Fibroblast of the conjunctiva (primary cell): Measurements from ENCODE around the gene WWC2.
A peak's percentile ranks its signal among the peaks of the same experiment; 100 is the strongest.

Experiments used
- DNase-seq: peaks from one replicate; pipeline ENCODE4 v3.0.0-alpha.2; 2010; ENCODE audit warnings: low read depth

Gene WWC2

DNA sequence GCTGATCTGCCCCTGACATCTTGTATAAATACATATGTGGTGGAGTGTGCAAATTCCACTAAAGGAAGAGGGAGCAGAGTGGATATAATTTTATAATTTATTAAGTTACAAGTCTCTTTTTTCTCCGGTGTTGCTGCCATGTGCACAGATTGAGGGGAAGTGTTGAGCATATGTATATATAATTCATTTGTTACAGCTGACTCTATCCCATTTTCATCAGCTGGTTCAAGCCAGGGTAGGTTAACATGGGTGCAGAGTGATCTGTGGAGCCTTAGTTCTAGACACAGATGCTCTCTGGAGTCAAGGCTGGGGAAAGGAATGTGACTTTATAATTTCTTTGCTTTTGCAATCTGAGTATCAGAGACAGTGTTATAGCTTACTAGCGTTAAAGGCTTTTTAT is 103.5 kb downstream of the WWC2 start:
- DNase-seq = no peak

DNA sequence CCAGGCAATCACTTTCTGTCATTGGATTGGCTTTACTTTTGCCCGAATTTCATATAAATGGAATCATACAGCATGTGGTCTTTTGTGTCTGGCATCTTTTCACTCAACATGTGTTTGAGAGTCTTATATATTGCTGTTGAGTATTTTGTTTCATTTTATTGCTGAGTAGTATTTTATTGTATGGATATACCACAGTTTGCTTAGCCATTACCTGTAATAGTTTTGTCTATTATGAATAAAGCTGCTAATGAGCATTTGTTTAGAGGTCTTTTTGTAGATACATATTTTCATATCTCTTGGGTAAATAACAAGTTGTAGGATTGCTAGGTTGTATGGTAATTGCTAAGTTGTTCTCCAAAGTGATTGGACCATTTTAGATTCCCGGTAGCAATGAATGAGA is 105.7 kb downstream of the WWC2 start:
- DNase-seq = no peak

DNA sequence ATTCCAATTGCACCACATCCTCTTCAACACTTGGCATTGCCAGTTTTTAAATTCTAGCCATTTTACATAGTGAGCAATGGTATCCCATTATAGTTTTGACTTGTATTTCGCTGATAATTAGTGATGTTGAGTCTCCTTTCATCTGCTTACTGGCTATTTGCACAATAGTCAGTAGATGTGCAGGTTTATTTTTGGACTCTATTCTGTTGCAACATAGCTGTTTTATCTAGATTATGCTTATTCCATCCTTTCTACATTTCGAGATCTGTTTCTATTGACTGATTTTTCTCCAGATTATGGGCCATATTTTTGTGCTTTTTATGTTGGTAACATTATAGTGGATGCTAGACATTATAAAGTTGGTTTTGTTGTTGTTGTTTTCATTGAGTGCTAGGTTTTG is 106.1 kb downstream of the WWC2 start:
- no peak for DNase-seq

DNA sequence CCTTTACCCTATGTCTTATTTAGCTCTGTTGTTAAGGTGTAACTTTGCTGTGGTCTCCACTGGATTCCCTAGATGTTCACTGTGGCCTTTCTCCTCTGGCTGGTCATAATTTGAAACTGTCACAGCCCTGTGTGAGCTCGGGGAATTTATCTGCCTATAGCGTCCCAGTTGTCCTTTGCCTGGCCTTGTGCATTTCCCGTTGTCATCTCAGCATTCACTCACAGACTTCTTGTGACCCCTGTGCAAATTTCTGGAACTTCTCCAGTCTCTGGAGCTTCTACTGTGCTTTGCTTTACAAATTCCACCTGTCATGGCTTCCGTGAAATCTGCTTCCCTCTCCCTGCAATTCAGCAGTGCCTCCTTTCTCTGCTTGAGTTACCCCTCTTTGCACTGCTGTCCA is 106.7 kb downstream of the WWC2 start:
- DNase-seq = no peak

DNA sequence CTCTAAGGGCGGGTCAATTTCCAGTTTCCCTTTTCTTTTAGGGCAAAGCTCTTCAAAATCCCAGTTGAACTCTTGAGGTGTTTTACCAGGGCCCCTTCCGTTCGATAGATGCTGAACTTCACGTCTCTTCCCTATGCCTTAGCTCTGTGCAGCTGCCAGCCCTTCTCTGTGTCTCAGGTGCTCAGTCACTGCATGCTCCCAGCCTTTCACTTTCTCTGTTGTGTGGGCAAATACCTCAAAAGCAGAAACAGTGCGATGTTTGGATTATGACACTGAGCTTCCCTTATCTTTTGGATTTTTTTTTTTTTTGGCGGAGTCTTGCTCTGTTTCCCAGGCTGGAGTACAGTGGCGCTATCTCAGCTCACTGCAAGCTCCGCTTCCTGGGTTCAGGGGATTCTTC is 112.5 kb downstream of the WWC2 start:
- DNase-seq = no peak

DNA sequence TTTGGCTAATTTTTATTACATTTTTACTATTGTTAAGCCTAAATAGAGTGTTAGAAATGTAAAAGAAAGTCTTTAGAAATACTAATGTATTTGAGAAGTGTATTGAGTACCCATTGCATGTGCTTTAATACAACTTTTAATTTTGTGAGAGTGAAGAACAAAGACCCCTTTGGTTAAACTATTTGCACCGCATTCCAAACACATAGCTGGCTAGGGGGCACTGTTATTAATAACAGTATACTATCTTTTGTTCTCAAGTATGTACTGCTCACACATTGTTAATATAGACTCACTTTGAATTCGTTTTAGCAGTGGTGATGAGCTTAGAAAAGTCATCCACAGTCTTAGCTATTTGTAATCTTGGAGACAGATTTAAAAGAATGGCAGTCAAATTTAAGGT is 114.9 kb downstream of the WWC2 start:
- no peak for DNase-seq

DNA sequence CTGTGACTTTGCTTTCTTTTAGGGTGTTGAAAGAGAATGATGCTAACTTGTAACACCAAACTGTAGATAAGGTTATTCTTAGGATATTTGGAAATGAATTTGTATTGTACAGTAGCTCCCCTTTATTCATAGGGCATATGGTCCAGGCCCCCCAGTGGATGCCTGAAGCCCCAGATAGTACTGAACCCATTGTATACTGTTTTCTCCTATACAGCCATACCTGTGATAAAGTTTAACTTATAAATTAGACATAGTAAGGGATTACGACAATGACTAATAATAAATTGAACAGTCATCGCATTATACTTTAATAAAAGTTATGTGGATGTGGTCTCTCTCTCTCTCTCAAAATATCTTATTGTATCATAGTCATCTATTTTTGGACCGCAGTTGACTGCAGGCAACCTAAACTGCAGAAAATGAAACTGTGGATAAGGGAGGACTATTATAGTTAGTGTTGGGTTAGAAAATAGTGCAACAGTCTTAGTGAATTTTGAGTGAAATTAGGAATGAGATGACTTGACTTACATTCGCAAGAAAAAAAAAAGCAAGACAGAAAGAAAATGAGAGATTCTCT is 115.9 kb downstream of the WWC2 start:
- no peak for DNase-seq

DNA sequence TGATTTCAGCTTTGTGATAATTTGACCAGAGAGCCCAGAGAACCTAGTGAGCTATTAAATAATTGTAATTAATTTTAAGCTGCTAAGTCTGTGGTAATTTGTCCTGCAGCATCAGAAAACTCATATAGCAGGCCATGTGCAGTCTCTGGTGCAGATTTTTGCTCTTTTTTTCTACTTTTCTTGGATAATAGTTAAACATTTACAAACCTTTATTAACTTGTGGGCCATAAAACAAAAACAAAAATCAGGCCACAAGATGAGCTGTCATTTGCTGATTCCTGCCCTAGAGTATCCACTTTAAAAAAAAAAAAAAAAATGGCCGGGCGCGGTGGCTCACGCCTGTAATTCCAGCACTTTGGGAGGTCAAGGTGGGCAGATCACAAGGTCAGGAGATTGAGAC is 121.2 kb downstream of the WWC2 start:
- no peak for DNase-seq

DNA sequence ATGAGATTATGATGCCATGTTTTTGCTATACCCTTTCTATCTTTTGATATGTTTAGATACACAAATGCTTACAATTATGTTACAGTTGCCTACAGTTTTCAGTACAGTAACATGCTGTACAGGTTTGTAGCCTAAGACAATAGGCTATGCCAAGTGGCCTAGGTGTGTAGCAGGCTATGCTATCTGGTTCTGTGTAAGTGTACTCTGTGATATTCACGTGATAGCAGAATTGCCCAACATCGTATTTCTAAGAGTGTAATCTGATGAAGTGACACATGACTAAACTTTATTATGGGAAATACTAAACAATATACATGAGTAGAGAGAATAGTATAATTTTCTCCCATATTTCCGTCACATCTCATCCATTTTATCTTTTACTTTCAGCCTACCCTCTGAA is 124.0 kb downstream of the WWC2 start:
- DNase-seq = no peak

DNA sequence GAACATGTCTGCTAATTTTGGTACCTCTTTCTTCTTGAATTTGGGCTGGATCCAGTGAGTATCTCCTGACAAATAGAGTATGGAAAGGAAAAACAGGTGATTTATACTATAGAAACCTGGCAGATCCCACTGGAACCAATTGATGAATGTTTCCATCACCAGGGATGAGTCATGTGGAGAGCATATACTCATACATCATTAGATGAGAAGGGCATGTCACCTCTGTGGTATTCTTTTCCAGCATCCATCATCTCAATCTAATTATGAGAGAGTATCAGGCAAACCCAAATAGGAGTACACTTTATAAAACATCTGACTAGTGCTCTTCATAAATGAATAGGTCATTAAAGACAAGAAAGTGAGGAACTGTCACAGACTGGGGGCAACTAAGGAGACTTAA is 130.3 kb downstream of the WWC2 start:
- peak; percentile 1 for DNase-seq

DNA sequence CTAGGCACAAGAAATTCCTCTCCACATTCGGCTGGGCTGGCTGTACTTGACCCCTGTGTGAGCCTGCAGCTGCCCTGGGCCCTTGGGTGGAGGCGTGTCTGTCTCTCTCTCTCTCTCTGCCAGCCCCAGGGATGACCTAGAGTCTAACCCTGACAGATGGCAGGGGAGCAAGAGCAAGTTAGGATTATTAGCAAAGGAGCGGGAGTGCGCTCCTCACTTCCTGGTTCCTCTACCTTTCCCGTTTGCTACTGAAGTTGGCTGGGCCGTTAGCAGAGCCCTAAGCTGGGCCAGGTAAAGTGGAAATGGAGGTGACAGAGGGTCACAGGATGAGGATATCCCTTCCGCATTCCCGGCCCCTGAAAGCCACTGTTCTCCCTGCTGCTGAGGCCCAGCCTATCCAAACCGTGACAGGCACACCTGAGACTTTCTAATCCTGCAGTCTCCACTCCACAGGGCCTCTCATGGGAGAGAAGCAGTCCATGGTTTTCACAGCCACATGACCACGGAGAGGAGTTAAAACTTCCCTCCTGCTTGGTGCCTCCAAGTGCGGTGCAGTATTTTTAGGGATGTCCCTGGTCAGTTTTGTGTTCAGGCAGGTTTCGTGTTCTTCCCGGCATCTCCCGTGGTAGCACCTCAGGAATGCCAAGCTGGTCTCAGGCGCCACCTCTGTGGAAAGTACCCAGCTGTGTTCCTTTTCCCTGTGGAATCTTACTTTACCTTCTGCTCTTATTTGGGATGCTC is 141.7 kb downstream of the WWC2 start:
- DNase-seq = no peak

DNA sequence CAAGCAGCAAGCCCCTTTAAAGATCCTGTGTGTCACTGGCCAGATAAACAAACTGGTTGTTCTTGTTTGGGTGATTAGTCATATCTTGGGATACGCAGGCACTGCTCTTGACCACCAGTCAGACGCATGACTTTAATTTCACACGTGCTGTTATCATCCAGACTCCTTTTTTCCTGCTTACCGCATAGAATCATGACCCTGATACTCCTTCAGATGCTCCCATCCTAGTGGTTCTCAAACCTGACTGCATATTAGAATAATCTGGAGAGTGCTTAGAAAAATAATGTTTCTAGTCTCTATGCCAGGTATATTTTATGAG is 142.2 kb downstream of the WWC2 start:
- peak; percentile 46 for DNase-seq

DNA sequence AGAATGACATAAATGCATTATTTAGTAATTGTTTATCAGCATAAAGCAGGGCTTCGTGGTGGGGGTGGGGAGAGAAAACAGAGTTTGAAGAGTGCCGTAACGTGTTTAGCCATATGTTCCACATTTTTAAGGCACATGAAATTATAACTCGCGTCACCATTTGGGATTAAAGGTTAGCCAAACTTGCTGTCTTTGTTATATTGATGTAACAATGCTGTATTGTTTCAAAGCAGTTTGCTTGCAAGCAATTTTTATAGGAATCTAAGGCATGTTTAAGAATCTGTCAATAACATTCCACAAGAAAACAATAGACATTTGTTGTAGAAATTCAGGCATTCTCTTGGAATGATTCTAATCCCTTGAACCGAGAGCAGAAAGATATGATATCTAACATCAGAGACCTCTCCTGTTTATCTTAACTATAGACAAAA is 142.7 kb downstream of the WWC2 start:
- DNase-seq = no peak

DNA sequence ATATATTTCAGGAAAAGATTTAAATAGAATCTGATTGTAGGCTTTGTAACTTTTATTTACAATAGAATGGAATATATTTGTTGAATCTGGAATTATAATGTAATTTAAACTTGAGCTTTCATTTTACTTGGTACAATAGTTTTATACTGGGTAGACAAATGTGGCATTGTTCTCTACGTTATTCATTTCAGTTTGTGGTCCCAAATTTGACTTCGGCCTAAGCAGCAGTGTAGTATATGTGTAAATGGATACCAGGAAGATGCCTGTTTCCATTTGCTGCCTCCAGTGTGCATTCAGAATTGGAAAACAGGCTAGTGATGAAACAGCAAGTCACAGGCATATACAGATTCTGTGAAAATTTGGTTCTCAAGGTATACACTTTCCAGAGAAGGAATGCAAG is 143.2 kb downstream of the WWC2 start:
- DNase-seq = no peak

DNA sequence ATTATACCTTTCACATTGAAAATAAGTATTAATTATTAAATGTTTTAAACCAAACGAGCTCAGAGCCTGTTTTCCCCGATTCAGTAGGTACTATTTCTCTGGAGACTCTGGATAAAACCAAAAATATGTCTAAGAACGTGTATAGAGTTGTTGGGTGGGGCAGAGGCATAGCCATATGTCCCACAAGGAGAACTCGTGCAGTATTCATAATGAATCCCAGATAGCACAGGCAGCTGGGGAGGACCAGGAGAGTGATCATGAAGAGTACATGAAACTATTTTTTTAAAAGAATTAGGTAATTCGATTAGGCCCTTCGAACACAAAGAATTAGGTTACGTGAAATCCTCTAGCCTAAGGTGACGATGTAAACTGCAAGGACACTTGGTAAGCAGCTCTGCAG is 145.0 kb downstream of the WWC2 start:
- no peak for DNase-seq

DNA sequence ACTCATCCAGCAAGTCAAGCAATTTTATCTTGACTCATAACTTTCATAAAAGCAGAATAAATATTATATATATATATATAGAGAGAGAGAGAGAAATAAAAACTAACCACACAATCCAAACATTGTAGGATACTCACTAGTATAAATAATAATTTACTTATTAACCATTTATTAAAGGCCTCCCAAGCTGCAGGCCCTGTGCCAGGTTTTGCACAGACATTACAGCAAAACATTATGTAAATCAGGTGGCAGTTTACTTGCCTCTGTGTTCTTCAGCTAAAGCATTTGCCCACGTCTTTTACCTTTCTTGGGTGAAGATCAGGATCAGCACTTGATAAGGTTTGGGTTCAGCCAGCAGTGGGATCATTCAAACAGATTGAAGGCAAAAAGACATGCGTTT is 145.4 kb downstream of the WWC2 start:
- DNase-seq = no peak

DNA sequence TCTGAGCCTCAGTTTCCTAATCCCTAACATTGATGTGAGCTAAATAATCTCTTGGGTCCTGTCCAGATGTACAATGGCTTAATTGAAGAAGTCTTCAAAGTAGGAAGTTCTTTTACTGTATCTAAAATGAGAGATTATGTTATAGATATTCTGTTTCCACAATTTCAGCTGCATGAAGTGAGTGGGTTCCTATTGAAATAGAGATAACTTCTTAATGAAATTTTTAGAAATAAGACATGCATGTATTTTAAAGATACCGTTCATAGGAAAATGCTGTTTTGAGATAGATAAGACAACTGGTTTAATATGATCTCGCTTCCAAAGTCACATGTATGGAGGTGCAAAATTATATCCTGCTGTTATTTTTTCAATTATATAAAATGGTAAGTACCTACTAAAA is 149.1 kb downstream of the WWC2 start:
- no peak for DNase-seq

DNA sequence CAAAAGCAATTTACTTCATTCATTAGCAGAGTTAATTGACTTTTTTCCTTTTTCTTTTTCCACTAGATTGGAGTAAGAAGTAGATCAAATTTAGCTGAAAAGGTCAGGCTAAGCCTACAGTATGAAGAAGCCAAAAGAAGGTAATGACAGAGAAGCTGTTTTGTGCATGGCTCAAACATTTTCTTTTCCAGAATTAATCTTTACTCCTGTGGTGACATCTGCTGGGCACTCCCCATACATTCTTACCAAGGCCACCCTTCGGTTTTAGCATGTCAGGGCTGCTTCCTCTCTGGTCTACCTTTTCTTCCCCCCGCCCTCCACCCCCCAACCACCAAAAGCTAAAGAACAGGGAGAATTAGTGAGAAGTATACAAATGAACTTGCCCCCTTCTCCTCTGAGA is 150.8 kb downstream of the WWC2 start:
- peak; percentile 33 for DNase-seq

DNA sequence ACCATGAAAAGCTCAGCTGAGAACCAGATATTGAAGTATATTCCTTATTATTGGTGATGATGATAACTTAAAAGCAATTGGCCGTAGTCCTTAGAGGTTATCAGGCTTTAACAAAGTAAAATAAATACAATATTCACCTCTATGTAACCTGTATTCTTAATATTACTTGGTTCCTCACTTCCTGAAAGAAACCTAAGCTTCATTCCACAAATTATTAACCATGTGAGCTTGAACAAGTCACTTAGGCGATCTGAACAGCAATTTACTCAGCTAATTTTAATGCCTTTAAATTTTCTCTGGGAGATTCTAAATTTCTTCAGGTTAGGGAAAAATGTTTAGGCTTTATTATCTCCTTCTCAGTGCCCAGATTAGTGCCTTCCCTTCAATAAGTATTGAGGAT is 151.8 kb downstream of the WWC2 start:
- no peak for DNase-seq

DNA sequence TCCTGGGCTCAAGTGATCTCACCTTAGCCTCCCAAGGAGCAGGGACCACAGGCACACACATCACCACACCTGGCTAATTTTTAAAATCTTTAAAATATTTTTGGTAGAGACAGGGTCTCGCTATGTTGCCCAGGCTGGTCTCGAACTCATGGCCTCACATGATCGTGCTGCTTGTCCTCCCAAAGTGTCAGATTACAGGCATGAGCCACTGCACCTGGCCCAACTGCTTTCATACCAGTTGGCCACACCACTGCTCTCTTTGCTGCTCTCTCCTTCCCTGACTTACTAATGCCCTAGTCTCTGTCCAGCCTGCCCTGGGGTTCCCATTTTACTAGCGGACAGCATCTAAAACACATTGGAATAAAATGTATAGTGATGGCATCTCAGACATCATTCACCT is 153.9 kb downstream of the WWC2 start:
- no peak for DNase-seq

DNA sequence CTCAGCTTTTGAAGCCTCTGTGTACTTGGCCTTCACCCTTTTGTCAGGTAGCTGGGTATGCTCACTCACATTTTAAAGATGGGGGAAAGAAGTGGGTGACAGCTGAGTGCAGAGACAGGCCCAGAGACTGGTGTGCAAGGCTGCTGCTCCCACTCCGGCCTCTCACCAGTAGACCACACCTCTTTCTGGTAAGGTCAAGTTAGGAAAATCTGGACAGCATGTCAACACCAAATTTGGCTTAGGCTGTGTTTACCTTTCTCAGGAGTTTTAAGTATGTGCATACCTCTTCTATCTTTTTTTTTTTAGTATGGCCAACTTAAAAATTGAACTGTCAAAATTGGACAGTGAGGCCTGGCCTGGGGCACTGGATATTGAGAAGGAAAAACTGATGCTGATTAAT is 154.4 kb downstream of the WWC2 start:
- no peak for DNase-seq

DNA sequence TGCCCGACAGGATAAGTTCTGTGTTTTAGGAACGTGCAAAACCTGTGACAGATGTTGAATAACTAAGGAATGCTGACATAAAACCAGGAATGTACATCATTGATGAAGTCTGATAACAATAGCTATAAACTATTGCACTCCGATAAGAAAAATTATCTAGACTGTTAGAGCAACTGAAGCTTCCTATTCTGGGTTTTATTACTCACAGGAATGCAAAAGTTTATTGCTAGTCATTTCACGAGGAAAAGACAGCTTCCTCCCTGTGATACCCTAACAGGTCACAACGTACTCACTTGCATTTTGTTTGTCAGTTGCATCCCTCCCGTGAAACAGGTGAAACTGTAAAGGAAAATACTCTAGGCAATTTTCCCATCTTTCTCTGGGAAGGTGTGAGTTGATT is 155.1 kb downstream of the WWC2 start:
- no peak for DNase-seq

DNA sequence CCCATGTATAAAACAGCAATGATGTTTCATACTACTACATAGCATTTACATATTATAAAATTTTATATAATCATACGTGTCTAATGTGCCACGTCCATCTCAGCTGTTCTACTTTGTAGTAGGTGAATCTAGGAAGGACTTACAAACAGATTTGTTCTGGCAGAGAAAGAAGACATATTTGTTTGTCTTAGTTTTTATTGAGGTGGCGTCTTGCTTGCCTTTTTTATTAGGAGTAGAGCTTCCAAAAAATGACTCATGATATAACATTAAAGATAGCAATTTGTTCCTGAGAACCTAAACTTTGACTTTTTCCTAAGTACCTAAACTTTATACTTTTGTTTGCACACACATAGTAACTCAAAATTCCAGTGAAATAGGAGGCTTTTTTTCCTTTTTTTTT is 156.4 kb downstream of the WWC2 start:
- DNase-seq = no peak

DNA sequence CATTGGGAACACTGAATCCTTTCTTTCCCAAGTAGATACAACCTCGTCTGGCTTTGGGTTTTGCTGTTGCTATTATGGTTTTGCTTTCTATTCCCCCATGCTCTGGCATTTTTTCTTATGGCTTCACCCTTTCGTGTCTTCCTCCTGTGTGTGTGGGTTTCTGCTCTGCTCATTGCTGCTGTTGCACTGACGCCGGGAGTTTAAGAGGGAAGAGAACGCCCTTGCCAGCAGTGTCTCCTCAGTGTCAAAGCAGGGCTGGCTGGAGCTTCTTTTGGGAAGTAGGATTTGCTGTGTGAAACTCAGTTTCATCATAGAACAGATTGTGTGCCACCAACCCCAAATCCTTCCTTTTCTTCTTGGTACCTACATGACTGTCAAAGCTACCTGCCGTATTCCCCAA is 157.3 kb downstream of the WWC2 start:
- no peak for DNase-seq
